CD4-positive, alpha-beta T cell treated with Interleukin-21 for 1 hour (primary cell): ENCODE results near the gene SLC7A9.
"Not testable (repeated sequence)": the region's sequence is repeated elsewhere in the genome, so short reads cannot be mapped to it uniquely, and the experiment has no call there.

ENCODE experiments used
- DNase-seq: peaks from one replicate; pipeline ENCODE4 v3.0.0-alpha.2; 2020

SLC7A9 gene

GRCh38 chr19:32881766-32882165, 12.2 kb upstream of the SLC7A9 start:
- DNase-seq, result no peak

DNA sequence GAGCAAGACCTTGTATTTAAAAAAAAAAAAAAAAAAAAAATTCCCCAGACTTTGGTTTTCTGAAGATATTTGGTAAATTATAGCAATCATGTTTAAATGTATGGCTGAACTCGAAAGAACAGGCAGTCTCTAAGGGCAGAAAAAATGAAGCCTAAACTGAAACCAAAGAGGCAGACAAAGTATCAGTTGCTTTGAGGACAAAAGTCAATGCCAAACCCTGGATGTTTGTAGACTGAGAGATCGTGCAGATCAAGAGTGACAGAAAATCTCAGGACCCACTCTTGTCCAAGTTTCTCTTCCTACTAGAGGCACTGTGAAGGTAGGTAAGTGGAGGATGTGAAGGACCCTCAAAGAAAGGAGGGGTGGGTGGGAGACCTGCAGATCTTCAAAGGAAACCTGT, 11.1 kb upstream of the SLC7A9 start:
- DNase-seq, result no peak

DNA sequence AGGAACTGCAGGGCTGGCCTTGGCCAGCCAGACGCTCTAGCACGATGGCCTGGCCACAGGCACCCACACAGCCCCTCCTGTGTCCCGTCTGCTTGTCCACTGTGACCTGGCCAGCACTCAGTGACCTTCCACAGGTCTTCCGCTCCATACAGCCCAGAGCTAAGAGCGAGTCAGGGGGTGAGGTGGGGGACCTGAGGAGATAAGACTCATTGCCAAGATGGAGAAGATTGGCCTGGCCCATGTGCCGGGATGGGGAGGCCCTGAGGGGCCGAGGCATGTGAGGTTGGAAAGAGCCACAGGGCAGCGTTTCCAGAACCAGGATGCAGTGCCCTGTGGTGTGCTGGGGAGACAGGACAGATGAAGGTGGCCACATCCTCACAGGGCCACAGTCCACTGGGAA, 10.2 kb upstream of the SLC7A9 start:
- no peak for DNase-seq

GRCh38 chr19:32878988-32879387, 9.4 kb upstream of the SLC7A9 start:
- no peak for DNase-seq

GRCh38 chr19:32877977-32878745, 8.6 kb upstream of the SLC7A9 start:
- DNase-seq, result no peak

GRCh38 chr19:32877323-32877912, 7.9 kb upstream of the SLC7A9 start:
- no peak for DNase-seq

- DNase-seq, result no peak
Measured at GRCh38 chr19:32876919-32877285, 7.3 kb upstream of the SLC7A9 start.

GRCh38 chr19:32876236-32876918, 6.8 kb upstream of the SLC7A9 start:
- DNase-seq, result no peak

DNA sequence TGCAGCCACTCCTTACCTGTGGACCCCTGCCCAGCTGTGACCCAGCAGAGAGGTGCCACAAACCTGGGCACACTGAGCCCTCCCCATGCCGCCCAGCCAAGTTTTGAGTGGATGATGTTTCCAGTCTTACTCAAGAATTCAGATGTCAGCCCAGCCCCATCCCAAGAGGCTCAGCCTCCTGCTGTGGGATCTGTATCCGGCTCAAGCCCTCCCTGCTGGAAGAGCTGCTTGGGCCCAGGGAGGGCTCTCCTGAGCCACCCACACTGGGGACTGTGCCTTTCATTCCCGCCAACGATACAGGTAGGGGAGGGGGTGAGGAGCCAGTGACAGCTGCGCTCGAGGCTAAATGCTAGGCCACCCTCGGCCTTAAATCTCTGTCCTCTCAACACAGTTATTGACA, 5.9 kb upstream of the SLC7A9 start:
- DNase-seq, result no peak

- DNase-seq, result no peak
Measured at GRCh38 chr19:32874605-32875004, 5.0 kb upstream of the SLC7A9 start.

GRCh38 chr19:32873247-32873959, 3.8 kb upstream of the SLC7A9 start:
- no peak for DNase-seq

GRCh38 chr19:32872391-32872790, 2.8 kb upstream of the SLC7A9 start:
- no peak for DNase-seq

GRCh38 chr19:32870981-32871451, 1.4 kb upstream of the SLC7A9 start:
- no peak for DNase-seq

GRCh38 chr19:32869966-32870573, 503 bp upstream of the SLC7A9 start:
- no peak for DNase-seq

DNA sequence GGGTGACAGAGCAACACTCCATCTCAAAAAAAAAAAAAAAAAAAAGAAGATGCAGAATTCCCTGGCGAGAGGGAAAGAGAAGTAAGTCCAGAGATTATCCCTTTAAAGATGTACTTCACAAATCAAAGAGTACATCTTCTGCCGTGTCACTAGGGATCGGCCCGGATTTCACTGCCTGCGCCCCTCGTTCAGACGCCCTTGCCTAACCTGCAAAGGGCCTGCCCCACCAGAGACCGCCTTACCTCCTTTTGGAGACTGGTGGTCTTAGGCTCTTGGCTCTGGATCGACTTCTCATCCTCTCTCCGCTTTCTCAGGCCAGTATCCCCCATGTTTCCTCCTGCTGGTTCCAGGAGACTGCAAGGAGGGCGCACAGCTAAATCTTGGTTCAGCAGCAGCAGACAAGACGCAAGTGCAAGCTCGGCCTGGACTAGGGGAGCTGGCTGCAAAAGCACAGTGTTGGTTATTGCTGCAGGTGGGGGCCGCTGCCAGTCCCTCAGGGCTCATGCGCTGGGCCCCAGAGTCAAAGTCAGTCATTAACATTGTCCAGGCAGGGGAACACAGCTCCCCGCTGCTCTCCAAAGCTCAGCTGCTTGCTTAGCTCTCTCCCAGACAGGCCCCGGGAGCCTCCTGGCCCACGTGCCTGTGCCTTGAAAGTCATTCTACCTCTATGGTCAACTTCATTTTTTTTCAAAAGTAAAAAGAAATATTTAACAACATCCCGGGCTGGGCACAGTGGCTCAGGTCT, 1.2 kb downstream of the SLC7A9 start:
- no peak for DNase-seq

GRCh38 chr19:32867436-32867835, 2.1 kb downstream of the SLC7A9 start:
- not testable (repeated sequence) for DNase-seq

- DNase-seq, result no peak
Measured at GRCh38 chr19:32866564-32867265, 2.9 kb downstream of the SLC7A9 start.

DNA sequence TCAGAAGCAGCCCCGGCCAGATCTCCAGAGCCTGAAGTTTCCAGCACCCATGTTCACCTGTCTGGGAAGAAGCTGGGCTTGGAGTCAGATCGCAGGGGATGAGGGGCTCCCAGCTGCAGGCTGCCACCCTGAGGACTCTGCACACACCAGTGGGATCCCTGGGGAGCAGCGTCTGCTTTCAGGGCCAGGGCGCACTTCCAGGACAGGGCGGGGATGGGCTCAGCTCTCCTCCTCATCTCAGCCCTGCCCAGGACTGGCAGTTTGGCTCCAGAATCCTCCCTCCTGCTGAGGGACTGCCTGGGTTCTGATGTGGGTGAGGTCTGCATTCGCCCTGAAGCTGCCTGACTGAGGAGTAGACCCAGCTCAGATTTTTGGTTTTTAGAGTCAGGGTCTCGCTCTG, 3.5 kb downstream of the SLC7A9 start:
- DNase-seq, result no peak

- DNase-seq, result no peak
Measured at GRCh38 chr19:32865326-32865725, 4.2 kb downstream of the SLC7A9 start.

DNA sequence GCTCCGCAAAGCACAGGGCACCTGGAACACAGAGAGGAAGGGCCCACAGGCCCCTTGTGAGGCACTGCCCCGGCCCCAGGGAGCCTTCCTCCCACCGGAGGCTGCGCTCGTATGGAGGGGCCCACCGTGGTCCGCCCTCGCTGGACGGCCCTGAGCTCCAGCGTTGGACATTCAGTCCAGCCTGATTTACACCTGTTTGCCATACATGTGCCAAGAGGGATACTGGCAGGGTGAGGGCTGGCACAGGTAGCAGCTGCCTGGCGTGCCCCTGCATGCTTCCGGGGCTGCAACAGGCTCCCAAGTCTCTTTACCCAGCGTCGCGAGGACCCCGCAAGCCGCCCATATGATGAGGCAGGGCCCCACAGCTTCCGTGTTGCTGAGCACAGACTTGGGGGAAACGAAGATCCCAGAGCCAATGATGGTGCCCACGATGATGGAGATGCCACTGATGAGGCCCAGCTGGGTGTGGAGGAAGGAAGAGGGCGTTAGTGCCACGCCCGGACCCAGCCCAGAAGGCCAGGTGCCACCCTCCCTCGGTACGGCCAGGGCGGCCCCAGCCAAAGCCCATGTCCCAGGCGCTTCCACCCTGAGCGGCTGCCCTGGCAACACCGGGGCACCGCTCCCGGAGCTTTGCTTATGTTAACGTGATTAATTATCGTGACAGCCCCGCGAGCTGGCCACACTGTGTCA, 5.1 kb downstream of the SLC7A9 start:
- no peak for DNase-seq

GRCh38 chr19:32863841-32864240, 5.7 kb downstream of the SLC7A9 start:
- no peak for DNase-seq
